HepG2 (cell line): ENCODE results near the gene RAB40C. TPM values are rescaled to one million over a fixed set of nuclear protein-coding genes. Genes with fewer than 3 reads are reported as not detected.
A peak's percentile ranks its signal among the peaks of the same experiment; 100 is the strongest.

Experiments used
- ATAC-seq: fragments of 200-7000 bp; cut with Tn5 transposase; 3 replicates; pipeline ENCODE4 v1.9.1; 2020; ENCODE audit warnings: mild to moderate bottlenecking, moderate library complexity
- BruUV-seq: library from RNA; stranded (reverse); fragments of 400-500 nt; replicated peaks from 2 replicates; lab custom pipeline; 2021; lab: Mats Ljungman, UMichigan
- CTCF ChIA-PET: fragments of 300-600 bp; formaldehyde crosslinking; extraction: SDS; loops from one replicate; lab custom pipeline; 2021; ENCODE audit warnings: low total read pairs, inconsistent platforms, low intra/inter-chr PET ratio; lab: Yijun Ruan, JAX
- POLR2A ChIA-PET: fragments of 350-600 bp; sonication (Branson Sonifier 250); formaldehyde crosslinking; loops from one replicate; lab custom pipeline; 2020; ENCODE audit warnings: antibody characterized with exemption, inconsistent platforms; lab: Yijun Ruan, JAX
- DNase-seq: peaks from one replicate; pipeline ENCODE4 v3.0.0-alpha.2; 2015; ENCODE audit warnings: low spot score
- FAIRE-seq: peaks from 3 replicates; lab custom pipeline; 2011; peaks lifted over from hg19 to GRCh38; lab: Jason Lieb, UNC
- H2AFZ ChIP-seq: one replicate; pipeline ENCODE4 v1.6.1; 2011; ENCODE audit warnings: low read length, inconsistent platforms
- H3K27ac ChIP-seq: fragments of 300-600 bp; 3 replicates; pipeline ENCODE4 v1.8.0; 2011; ENCODE audit warnings: mixed run types, mild to moderate bottlenecking, mixed read lengths, low read length, inconsistent platforms; ENCODE audit not compliant: insufficient read depth; ENCODE audit errors: extremely low read length
- H3K27me3 ChIP-seq, 2 experiments: fragments of 200-600 bp in 1 of 2; 2 replicates in 1 of 2; 3 replicates in 1 of 2; pipeline versions ENCODE4 v1.6.0 to v1.8.0; 2011; ENCODE audit warnings: low read length in 2 of 2, mild to moderate bottlenecking in 2 of 2, moderate library complexity in 2 of 2, inconsistent platforms in 1 of 2; ENCODE audit not compliant: insufficient read depth in 2 of 2, control insufficient read depth in 1 of 2
- H3K36me3 ChIP-seq, 2 experiments: fragments of 200-600 bp in 1 of 2; replicated peaks in 1 of 2; 2 replicates in 1 of 2; 3 replicates in 1 of 2; pipeline versions ENCODE4 v1.5.1 to v1.8.0; 2011; ENCODE audit warnings: low read length in 2 of 2, inconsistent platforms in 1 of 2; ENCODE audit not compliant: insufficient read depth in 2 of 2, control insufficient read depth in 1 of 2
- H3K4me1 ChIP-seq: 2 replicates; pipeline ENCODE4 v1.5.1; 2012; ENCODE audit warnings: low read length, inconsistent platforms; ENCODE audit not compliant: insufficient read depth
- H3K4me2 ChIP-seq: 2 replicates; pipeline ENCODE4 v1.6.0; 2011; ENCODE audit warnings: low read depth, low read length, inconsistent platforms
- H3K4me3 ChIP-seq, 3 experiments: fragments of 200-600 bp in 1 of 3; sonication (generic), shearing (Covaris generic) in 1 of 3; replicated peaks in 1 of 3; 2 replicates each; pipeline ENCODE4 v1.5.1; 2011 to 2016; ENCODE audit warnings: low read length in 3 of 3, inconsistent platforms in 2 of 3, low read depth in 2 of 3, mild to moderate bottlenecking in 2 of 3, control low read depth in 1 of 3, mixed read lengths in 1 of 3; ENCODE audit not compliant: insufficient read depth in 1 of 3
- H3K79me2 ChIP-seq: one replicate; pipeline ENCODE4 v1.6.1; 2011; ENCODE audit warnings: low read length, inconsistent platforms; ENCODE audit not compliant: insufficient read depth
- H3K9ac ChIP-seq: 2 replicates; pipeline ENCODE4 v1.6.0; 2011; ENCODE audit warnings: mild to moderate bottlenecking, low read depth, low read length, inconsistent platforms; ENCODE audit not compliant: insufficient read depth
- H3K9me3 ChIP-seq: 2 replicates; pipeline ENCODE4 v1.5.1; 2012; ENCODE audit warnings: mild to moderate bottlenecking, low read length
- H4K20me1 ChIP-seq: 2 replicates; pipeline ENCODE4 v1.6.0; 2011; ENCODE audit warnings: inconsistent platforms, mild to moderate bottlenecking, low read length, moderate library complexity; ENCODE audit not compliant: insufficient read depth
- PCBP1 ChIP-seq: fragments of 200-400 bp; formaldehyde crosslinking; IDR thresholded peaks from 2 replicates; pipeline ENCODE4 v1.6.1; 2017; ENCODE audit warnings: mild to moderate bottlenecking, low read depth, low read length, borderline replicate concordance
- ZEB1 ChIP-seq: IDR thresholded peaks from 2 replicates; pipeline ENCODE4 v1.6.1; 2012; ENCODE audit warnings: mild to moderate bottlenecking, low read depth, inconsistent platforms; ENCODE audit not compliant: insufficient replicate concordance
- ZNF225 ChIP-seq: sonication (generic); formaldehyde crosslinking; IDR thresholded peaks from 2 replicates; pipeline ENCODE4 v1.4.0; 2020; ENCODE audit warnings: mild to moderate bottlenecking, missing genetic modification reagents
- ZNF839 ChIP-seq: sonication (generic); formaldehyde crosslinking; IDR thresholded peaks from 2 replicates; pipeline ENCODE4 v1.4.0; 2020; ENCODE audit warnings: missing genetic modification reagents, mild to moderate bottlenecking, borderline replicate concordance
- WGBS: methylation state at CpG from one replicate; pipeline ENCODE4 v1.1.6; 2017; ENCODE audit warnings: low lambda C conversion rate; 5-methylcytosine and 5-hydroxymethylcytosine counted together
- in situ Hi-C: cut with HindIII; loops from 2 replicates; pipeline ENCODE4 v1.10.0; 2017; ENCODE audit warnings: low pct_unique_long_range_greater_than_20kb; ENCODE audit not compliant: extremely low pct_ligation_motif_present
- intact Hi-C: fragments of 100-400 bp; cut with micrococcal nuclease; formaldehyde crosslinking; loops from one replicate; pipeline ENCODE4 v1.10.0; 2022; ENCODE audit not compliant: unreplicated experiment
- polyA plus RNA-seq, 8 experiments: library from polyadenylated mRNA; depleted of rRNA in 3 of 8; stranded (reverse) in 7 of 8; unstranded in 1 of 8; fragments of >200 nt; fragmentation: Illumina TruSeq in 4 of 8; extraction: Trizol in 4 of 8; gene quantifications; 2 replicates each; pipeline versions ENCODE4 v1.2.1 to v1.2.3, GENCODE V29; 2011 to 2016; ENCODE audit warnings: low read depth in 4 of 8, missing spikeins in 1 of 8, mixed read lengths in 1 of 8; ENCODE audit not compliant: insufficient read depth in 1 of 8
- total RNA-seq, 5 experiments: library from RNA; depleted of rRNA; stranded (reverse); fragments of >200 nt; fragmentation: Illumina TruSeq; extraction: Trizol; gene quantifications; 2 replicates each; pipeline ENCODE4 v1.2.3, GENCODE V29; 2016; ENCODE audit warnings: low read depth in 1 of 5
- TF ChIP-seq, protein P1 (sequence below): IDR thresholded peaks from 2 replicates; pipeline ENCODE4 v1.4.0; 2020; ENCODE audit warnings: mild to moderate bottlenecking, missing genetic modification reagents
- TF ChIP-seq, protein P2 (sequence below): sonication (generic); formaldehyde crosslinking; IDR thresholded peaks from 2 replicates; pipeline ENCODE4 v1.4.0; 2020; ENCODE audit warnings: missing genetic modification reagents, mild to moderate bottlenecking, borderline replicate concordance
- TF ChIP-seq, protein P3 (sequence below): IDR thresholded peaks from 2 replicates; pipeline ENCODE4 v1.6.1; 2012; ENCODE audit warnings: inconsistent platforms

RAB40C gene
- total and polyA plus RNA-seq, 2 of the 13 experiments (the other 11 are each of a cell fraction or from before 2014, with no cell fraction given) = 7.7 to 11.5 TPM

DNA sequence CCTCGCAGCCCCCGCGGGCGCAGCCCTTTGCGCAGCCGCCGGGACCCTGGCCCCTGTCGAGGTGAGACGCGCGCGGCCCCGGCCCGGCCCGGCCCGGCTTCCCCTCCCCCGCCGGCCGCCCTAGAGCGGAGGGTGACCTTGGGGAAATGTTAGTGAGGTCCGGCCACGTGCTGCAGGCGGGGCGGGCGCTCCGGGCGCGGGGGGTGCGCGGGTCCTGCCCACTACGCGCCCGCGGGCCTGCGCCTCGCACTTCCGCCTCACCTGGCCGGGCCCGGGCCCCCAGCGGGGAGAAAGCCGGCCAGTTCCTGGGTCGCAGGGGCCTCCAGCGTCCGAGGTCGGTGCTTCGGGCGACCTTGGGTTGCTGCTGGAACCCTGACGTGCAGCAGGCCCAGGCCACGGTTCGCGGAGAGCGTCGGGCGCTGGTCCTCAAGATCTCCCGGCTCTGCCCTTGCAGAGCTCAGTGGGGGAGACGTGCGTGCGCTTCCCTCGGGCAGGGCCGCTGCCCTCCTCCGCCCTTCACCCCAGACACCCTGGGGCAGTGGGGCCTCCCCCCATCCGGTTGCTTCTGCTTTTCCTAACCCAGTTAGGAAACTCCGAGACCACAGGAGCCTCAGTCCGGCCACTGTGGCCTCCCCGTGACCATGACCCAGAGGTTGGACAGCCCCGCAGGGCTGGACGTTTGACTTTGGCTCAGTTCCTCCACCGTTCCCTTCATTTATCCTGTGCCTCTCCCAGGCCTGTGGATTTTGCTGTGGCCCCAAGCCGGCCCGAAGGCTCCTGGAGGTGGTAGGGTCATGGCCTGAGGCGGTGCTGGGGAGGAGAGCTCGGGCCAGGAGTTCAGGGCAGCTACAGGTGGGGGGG is 52.6 kb downstream of the RAB40C start (continued):
- TF ChIP-seq ZEB1 = no peak

DNA sequence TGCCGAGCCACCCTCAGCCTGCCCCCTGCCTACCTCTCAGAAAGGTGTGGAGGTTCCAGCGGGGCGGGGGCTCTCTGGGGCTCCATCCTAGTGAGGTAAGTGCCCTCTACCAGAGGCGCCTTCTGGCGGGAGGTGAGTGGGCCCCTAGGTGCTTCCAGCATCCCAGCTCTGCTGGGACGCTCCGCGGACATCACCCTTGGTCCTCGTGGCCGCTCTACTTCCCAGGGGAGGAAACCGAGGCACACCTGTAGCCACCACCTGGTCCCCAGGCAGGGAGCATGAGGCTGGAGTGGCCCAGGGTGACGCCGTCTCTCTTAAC is 53.1 kb downstream of the RAB40C start:
- no peaks in the 10 kb centered on the region for H3K36me3 ChIP-seq
- in situ Hi-C loops = no loop called here
- H2AFZ ChIP-seq = no peak overlapping the region
- peak overlapping the region; percentile 94 for H3K27ac ChIP-seq
- TF ChIP-seq, protein P1, sequence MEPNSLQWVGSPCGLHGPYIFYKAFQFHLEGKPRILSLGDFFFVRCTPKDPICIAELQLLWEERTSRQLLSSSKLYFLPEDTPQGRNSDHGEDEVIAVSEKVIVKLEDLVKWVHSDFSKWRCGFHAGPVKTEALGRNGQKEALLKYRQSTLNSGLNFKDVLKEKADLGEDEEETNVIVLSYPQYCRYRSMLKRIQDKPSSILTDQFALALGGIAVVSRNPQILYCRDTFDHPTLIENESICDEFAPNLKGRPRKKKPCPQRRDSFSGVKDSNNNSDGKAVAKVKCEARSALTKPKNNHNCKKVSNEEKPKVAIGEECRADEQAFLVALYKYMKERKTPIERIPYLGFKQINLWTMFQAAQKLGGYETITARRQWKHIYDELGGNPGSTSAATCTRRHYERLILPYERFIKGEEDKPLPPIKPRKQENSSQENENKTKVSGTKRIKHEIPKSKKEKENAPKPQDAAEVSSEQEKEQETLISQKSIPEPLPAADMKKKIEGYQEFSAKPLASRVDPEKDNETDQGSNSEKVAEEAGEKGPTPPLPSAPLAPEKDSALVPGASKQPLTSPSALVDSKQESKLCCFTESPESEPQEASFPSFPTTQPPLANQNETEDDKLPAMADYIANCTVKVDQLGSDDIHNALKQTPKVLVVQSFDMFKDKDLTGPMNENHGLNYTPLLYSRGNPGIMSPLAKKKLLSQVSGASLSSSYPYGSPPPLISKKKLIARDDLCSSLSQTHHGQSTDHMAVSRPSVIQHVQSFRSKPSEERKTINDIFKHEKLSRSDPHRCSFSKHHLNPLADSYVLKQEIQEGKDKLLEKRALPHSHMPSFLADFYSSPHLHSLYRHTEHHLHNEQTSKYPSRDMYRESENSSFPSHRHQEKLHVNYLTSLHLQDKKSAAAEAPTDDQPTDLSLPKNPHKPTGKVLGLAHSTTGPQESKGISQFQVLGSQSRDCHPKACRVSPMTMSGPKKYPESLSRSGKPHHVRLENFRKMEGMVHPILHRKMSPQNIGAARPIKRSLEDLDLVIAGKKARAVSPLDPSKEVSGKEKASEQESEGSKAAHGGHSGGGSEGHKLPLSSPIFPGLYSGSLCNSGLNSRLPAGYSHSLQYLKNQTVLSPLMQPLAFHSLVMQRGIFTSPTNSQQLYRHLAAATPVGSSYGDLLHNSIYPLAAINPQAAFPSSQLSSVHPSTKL (CRISPR knock-in tag) = no peak
- TF ChIP-seq, protein P2, sequence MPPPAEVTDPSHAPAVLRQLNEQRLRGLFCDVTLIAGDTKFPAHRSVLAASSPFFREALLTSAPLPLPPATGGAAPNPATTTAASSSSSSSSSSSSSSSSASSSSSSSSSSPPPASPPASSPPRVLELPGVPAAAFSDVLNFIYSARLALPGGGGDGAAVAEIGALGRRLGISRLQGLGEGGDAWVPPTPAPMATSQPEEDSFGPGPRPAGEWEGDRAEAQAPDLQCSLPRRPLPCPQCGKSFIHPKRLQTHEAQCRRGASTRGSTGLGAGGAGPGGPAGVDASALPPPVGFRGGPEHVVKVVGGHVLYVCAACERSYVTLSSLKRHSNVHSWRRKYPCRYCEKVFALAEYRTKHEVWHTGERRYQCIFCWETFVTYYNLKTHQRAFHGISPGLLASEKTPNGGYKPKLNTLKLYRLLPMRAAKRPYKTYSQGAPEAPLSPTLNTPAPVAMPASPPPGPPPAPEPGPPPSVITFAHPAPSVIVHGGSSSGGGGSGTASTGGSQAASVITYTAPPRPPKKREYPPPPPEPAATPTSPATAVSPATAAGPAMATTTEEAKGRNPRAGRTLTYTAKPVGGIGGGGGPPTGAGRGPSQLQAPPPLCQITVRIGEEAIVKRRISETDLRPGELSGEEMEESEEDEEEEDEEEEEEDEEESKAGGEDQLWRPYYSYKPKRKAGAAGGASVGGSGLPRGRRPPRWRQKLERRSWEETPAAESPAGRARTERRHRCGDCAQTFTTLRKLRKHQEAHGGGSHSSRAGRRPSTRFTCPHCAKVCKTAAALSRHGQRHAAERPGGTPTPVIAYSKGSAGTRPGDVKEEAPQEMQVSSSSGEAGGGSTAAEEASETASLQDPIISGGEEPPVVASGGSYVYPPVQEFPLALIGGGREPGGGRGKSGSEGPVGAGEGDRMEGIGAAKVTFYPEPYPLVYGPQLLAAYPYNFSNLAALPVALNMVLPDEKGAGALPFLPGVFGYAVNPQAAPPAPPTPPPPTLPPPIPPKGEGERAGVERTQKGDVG = 0 out of 2 replicates have a peak, but pooled peaks have one; percentile 46
- TF ChIP-seq ZNF839 (CRISPR knock-in tag) (no peak), ZNF225 (peak; percentile 50; the same call in 1 of the 2 replicates), PCBP1 (0 out of 2 replicates have a peak, but pooled peaks have one; percentile 17)
- TF ChIP-seq, protein P3, sequence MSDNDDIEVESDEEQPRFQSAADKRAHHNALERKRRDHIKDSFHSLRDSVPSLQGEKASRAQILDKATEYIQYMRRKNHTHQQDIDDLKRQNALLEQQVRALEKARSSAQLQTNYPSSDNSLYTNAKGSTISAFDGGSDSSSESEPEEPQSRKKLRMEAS = 0 out of 2 replicates have a peak, but pooled peaks have one; percentile 19
- TF ChIP-seq, all 625 proteins: peak for 4
- FAIRE-seq = no peak
- POLR2A ChIA-PET = interaction anchor here (1.0 to 2.0 kb wide), 6 partner anchors 9 to 64 kb away, joined by 3 to 7 read pairs (median 4); partner anchors contain the start of genes RHBDL1 and STUB1
- H3K9me3 ChIP-seq = no peaks in the 10 kb centered on the region
- no peak for DNase-seq
- 0% methylated on average over 1 of the region's 13 CpGs for WGBS
- peak overlapping the region; percentile 94 for H3K9ac ChIP-seq
- H3K27me3 ChIP-seq = no peaks in the 10 kb centered on the region
- peaks cover 4% of the 10 kb centered on the region; the same call in 1 of the 2 replicates for H4K20me1 ChIP-seq
- intact Hi-C loops = loop anchor here (10.0 kb wide), 1 partner anchor 58 kb away; no protein-coding TSS in a partner anchor
- H3K4me3 ChIP-seq = peak overlapping the region; percentile 59 to 89 (median 82)
- peak overlapping the region; percentile 98 for H3K4me2 ChIP-seq
- H3K4me1 ChIP-seq = peaks cover 69% of the 10 kb centered on the region
- no peak for ATAC-seq
- CTCF ChIA-PET = no interaction called here
- no TSS peak for BruUV-seq
- peaks cover 27% of the 10 kb centered on the region for H3K79me2 ChIP-seq
